HG03095 (cell line): ENCODE measurements around the gene FAM9A.
"Not testable (repeated sequence)": the region's sequence is repeated elsewhere in the genome, so short reads cannot be mapped to it uniquely, and the experiment has no call there.

Source experiments
- ATAC-seq: cut with Tn5 transposase; IDR thresholded peaks from one replicate; pipeline ENCODE4 v1.9.1; 2021; ENCODE audit warnings: moderate library complexity; ENCODE audit not compliant: unreplicated experiment

Gene FAM9A

DNA sequence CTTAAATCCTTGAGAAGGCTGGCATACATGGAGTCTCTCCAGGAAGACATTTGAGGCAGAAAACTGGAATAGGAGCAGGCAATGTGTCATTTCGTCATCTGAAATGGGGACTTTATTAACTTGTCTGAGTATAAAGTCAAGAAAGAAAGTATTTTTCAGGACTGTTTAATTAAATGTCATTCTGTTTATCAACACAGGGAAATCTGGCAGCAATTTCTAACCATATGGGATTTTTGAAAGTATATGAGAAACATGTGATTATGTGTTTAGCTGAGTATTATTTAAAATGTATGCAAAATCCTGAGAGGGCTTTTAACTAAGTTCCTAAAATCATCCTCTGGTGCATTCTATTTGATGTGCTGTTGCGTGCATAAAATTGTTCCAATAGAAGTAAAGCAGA lies 3.9 kb upstream of the FAM9A start:
- ATAC-seq = no peak

GRCh38 chrX:8803326-8803725 lies 2.1 kb upstream of the FAM9A start:
- no peak for ATAC-seq

- ATAC-seq = not testable (repeated sequence)
Measured at GRCh38 chrX:8800351-8800750, 832 bp downstream of the FAM9A start.

- not testable (repeated sequence) for ATAC-seq
Measured at GRCh38 chrX:8799281-8799680, 1.9 kb downstream of the FAM9A start.

- not testable (repeated sequence) for ATAC-seq
Measured at GRCh38 chrX:8798702-8799101, 2.5 kb downstream of the FAM9A start.

- ATAC-seq = not testable (repeated sequence)
Measured at GRCh38 chrX:8787119-8787518, 14.1 kb downstream of the FAM9A start.

DNA sequence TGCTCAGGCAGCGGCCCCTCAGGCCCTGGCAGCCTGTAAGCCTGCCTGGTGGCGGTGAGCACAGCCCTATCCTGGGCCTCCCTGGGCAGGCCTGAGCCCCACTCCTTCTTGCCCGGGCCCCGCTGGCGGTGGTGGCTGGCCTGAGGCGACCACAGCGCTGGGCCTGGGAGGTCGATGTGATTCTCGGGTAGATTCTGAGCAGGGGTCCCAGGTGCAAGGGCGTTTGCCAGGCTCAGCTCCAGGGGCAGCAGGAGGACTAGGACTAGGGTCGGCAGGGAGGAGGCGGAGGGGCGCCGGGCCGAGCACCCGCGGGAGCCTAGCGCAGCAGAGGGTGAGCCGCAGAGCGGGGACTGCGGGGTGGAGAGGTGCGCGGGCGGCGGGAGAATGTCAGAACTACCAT lies 17.0 kb downstream of the FAM9A start:
- no peak for ATAC-seq

- ATAC-seq = no peak
Measured at GRCh38 chrX:8783714-8784098, 17.5 kb downstream of the FAM9A start.

GRCh38 chrX:8783097-8783713 lies 18.0 kb downstream of the FAM9A start:
- ATAC-seq = no peak

DNA sequence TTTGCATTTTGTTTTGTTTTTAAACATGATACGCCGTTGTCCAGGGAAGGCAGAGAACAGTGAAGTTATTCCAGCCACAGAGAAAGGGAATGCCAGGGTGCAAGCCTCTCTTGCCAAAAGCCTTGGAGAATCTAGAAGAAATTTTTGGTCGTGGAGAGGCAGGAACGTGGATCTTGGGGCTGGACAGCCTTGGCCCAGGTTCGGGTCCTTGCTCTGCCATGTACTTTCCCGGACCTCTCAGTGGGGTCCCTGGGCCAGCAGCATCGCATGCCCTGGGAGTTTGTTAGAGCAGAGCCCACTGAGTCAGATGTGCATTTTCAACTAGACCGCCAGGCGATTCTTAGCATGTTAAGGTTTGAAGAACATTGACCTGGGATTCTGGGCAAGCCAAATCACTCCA lies 18.6 kb downstream of the FAM9A start:
- no peak for ATAC-seq

- ATAC-seq = not testable (repeated sequence)
Measured at GRCh38 chrX:8781921-8782320, 19.3 kb downstream of the FAM9A start.

GRCh38 chrX:8773117-8773516 lies 28.1 kb downstream of the FAM9A start:
- ATAC-seq = no peak

DNA sequence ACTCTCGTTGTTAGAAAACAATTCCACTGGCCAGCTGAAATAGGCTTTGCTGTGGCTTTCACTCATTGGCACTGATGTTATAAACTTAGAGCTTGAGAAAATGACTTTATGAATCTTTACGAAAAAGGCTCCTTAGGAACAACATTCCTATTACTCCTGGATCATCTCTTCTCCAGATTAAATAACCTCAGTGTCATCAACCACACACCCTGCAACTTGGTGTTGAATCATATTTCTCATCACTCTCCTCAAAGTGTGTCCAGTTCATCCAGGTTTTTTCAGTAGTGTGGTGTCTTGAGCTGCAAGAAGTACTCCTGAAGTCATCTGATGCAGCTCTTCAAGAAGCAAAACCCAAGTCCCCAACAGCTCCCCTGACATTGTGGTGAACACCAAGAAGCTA lies 41.2 kb downstream of the FAM9A start:
- no peak for ATAC-seq

GRCh38 chrX:8758706-8759105 lies 42.5 kb downstream of the FAM9A start:
- not testable (repeated sequence) for ATAC-seq

DNA sequence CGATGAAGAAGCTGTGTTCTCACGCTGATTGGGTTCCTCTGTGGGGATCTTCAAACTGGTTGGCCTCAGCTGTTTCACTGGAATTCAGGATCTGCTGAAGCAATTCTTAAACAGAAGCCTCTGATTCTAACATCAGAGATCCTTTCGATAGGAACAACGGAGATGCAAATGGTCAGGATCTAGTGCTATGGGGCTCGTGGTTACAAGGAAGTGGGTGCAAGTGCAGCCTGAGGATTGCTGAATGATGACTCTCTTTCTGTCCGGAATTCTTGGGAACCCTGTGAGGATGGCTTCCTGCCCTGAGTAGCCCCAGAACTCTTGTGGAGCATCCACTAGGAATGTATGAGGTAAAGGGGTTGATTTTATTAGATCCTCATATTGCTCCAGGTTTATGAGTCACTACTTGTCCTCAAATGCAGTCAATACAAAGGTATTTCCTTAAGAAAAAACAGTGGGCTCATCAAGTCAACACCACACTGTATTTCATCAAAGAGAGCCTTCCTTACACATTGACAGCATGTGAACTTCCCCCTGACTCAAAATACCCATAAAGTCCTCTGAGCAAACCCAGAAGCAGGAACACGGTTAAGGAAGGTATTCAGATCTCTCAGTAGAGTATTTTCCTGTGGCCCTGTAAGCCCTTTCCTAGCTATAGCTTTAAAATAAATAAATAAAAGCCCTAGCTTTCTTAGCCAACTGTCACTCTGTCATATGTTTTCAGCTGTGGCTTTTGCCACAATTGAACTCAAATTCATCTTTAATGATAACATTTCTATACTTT lies 43.4 kb downstream of the FAM9A start:
- not testable (repeated sequence) for ATAC-seq

DNA sequence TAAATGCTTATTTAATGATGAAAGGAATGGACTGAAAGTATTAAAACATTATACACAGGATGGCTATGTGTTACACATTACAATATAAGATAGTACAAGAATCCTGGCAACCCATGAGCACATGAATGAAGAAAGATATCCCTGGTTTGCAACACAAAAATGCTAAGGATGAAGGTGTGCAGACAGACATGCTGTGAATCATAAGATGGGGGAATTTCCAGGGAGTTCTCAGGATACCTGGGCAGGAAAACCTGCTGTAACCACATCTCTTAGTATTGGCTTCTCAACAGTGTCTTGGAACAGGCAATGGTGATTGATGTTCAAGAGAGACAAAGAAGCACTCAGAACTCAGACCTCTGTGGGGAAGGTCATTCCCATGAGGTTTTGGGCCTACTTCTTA lies 45.4 kb downstream of the FAM9A start:
- ATAC-seq = no peak

DNA sequence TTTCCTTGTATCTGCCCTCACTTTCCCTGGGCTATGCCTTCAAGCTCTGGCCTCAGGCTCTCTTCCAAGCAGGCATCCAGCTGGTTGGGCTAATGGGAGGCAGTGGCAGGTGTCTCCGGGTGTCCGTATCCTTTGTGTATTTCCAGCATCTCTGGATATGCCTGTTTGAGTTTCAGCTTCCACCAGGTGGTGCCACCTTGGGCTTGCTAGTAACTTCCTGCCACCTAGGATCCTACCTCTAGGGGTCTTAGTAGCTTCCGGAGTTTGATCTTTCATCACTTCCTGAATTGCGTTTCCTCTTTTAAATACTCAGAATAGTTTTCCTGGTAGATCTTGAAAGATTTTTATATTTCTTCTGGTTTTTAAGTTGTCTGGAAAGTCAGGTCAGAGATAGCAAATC lies 46.1 kb downstream of the FAM9A start:
- no peak for ATAC-seq

- no peak for ATAC-seq
Measured at GRCh38 chrX:8749697-8750096, 51.5 kb downstream of the FAM9A start.

DNA sequence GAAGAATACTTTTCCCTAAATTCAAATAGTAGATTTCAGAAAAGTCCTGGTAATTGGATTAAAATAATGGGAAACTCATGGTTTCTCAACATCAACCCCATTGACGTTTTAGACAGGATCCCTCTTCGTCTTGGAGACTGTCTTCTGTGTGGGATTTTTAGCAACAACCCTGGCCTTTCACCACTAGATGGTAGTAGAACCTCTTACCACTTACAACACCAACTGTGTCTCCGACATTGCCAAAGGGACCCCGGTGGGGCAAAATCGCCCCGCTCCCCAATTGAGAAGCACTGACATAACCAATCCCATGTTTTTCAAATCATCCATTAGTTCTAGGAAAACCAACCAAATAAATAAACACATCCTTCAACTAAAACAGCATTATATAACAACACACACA lies 52.3 kb downstream of the FAM9A start:
- ATAC-seq = no peak

GRCh38 chrX:8743126-8743732 lies 58.0 kb downstream of the FAM9A start:
- ATAC-seq = no peak

DNA sequence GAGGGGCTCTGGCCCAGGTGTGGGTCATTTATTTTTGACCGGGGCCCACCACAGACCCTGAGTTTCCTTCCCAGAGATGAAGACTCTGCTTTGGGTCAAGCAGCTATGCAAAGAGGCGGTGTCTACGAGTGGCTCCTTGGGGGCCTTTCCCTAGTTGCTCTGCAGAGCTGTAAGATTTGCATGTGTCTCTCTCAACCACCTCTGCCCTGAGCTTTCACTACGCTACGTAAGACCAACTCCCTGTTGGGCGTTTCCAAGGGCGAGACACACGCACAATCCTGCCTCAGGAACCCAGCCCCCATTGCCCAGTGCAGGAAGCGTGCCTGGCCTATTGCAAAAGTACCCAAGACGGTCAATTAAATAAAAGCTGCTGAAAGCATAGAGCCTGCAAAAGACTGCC lies 59.2 kb downstream of the FAM9A start:
- no peak for ATAC-seq
